Sigmoid colon (tissue), 4 donors: ENCODE results near the gene FMNL2.

ENCODE experiments used
- CTCF ChIP-seq, 4 experiments: fragments of 450-650 bp in 3 of 4; fragments of 200-600 bp in 1 of 4; IDR thresholded peaks; one replicate each; pipeline ENCODE4 v1.5.1; 2016 to 2019; ENCODE audit warnings: antibody characterized with exemption in 4 of 4, mild to moderate bottlenecking in 3 of 4, moderate library complexity in 2 of 4
- EP300 ChIP-seq, 4 donors: sonication (generic); formaldehyde crosslinking; IDR thresholded peaks; one replicate each; pipeline ENCODE4 v1.6.1; 2017; ENCODE audit warnings: antibody characterized with exemption in 4 of 4
- POLR2A ChIP-seq, 2 donors: fragments of 450-650 bp; IDR thresholded peaks; one replicate each; pipeline ENCODE4 v1.6.1; 2016; ENCODE audit warnings: antibody characterized with exemption in 2 of 2, mild to moderate bottlenecking in 2 of 2, moderate library complexity in 2 of 2

- TF ChIP-seq CTCF (IDR thresholded peaks at IDR 0.05) = no peak
- no peak for TF ChIP-seq EP300 (IDR thresholded peaks at IDR 0.05)
- no peak for TF ChIP-seq POLR2A (IDR thresholded peaks at IDR 0.05)
Measured at GRCh38 chr2:152572031-152572430, 237.1 kb downstream of the FMNL2 start.
